Activated naive CD8-positive, alpha-beta T cell treated with anti-CD3 and anti-CD28 coated beads, Interleukin-2, amount 50 U/mL, for 16 hours (primary cell): ENCODE results near the gene SLC45A3.

ENCODE experiments used
- DNase-seq: peaks from one replicate; pipeline ENCODE4 v3.0.0-alpha.2; 2020; ENCODE audit warnings: low read depth, low spot score

SLC45A3 gene

DNA sequence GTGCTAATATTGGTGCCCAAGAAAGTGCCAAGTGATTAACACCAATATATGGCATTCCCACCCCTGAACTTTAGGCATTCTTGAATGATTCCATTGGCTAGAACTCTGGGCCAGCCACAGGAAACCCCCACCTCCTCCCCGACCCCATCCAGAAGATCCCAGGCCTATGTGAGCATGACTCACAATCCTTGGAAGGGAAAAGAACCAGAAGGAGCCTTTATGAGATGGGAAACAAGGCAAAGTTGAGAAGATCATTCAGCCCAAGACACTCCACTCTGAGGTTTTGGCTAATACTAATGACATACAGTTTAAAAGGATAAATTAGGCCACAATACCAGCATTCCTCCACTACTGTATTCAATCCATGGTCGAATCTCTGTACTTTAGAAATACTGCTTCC, 70.3 kb downstream of the SLC45A3 start:
- no peak for DNase-seq
